NCI-H510A treated with DMSO at 0.1 percent for 48 hours (cell line): ENCODE results near the gene LCLAT1.

Experiments used
- DNase-seq: peaks from one replicate; lab custom pipeline; 2025; lab: John Stamatoyannopoulos, UW

The LCLAT1 gene

GRCh38 chr2:30424231-30424630, 22.8 kb upstream of the LCLAT1 start:
- DNase-seq = no peak

DNA sequence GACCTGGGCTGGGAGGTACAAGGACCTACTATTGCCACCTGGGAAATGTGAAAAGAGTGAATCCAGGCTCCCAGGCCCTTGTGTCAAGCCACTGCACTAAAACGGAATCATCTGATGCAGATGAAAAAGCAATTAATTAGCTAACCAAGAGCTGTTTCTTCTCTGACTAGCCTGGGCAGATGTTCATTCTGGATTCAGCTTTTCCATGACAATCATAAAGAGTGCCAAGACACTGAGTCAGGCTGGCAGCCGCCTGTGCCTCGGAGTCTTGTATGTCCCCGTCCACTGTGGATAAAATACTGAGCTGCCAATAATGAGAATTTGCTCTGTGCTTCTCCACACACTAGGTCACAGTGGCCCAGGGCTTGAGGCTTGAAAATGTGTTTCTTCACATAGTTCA, 21.7 kb upstream of the LCLAT1 start:
- DNase-seq = no peak

GRCh38 chr2:30427606-30428347, 19.3 kb upstream of the LCLAT1 start:
- DNase-seq = no peak

GRCh38 chr2:30428348-30428662, 18.7 kb upstream of the LCLAT1 start:
- DNase-seq = no peak

DNA sequence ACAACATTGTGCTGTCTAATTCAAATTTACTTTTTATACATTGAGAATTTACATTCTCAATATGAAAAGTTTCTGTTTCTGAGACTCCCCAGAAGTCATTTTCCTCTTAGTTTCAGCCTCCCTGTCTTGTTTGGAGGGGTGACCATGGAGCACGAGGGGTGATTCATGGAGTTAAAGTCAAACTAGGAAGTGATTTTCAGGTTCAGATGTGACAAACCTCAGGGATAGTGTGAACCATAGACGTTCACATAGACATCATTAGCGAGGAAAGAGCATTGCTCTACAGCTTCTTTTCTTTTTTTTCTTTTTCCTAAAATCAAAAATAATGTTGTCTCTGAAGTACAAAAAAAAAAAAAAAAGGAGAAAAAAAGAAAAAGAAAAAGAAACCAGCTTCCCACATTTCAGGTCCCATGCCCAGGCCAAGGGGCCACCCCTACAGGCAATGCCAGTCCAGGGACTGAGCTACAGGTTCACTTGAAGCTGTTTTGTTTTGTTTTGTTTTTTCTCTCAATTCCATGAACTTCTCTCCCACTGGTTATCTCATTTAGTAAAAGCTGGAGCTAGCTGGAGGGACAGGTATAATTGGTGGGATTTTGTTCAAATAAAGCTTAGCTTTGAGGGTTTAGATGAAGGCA, 18.1 kb upstream of the LCLAT1 start:
- DNase-seq = no peak

DNA sequence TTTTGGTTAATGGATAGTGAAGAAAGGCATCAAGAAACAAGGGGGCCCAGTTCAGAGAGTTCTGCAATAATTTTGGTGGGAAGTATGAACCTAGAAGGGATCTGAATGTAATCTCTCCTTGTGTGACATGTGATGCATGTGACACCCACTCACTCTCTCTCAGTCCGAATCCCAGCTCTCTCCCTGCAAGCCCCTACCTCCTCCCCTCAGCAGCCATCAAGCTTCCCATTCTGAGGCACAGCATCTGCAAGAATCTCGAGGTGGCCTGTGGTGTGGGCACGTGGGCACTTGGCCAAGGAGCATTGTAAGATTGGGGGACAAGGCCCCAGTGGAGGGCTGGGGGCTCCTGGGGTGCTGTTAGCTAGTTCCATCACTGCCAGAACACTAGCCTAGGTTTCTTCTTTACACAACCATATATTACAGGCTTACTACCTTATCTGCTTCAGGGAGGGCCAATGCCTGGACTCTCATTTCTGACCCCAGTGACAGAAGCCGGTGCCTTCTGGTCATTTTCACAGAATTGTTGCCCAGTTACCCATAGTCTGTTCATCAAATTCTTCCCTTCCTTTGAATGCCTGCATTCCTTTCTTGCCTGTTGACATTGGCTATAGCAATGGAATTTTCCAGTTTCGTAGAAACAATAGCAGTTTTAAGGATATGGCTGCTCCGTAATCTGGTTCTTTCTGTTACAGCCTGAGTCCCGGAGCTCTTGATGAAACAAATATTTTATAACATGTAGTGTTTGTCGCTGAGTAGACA, 13.3 kb upstream of the LCLAT1 start:
- no peak for DNase-seq

DNA sequence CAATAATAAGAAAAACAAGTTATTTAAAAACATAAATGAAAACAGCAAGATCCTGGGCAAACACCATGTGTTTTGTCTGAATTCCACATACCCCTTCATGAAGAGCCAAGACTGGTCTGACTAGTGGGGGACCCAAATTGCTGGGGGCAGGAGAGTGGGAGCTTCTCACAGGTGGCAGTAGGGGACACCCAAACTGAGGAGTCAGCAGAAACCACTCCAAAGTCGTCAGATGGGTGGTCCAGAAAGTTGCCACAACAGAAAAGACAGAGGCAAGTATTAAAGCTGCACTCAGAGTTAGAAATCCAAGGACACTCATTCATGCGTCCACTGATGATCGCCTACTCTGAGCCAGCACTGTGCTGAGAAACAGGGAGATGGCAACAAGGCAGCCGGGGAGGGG, 12.3 kb upstream of the LCLAT1 start:
- DNase-seq = no peak

DNA sequence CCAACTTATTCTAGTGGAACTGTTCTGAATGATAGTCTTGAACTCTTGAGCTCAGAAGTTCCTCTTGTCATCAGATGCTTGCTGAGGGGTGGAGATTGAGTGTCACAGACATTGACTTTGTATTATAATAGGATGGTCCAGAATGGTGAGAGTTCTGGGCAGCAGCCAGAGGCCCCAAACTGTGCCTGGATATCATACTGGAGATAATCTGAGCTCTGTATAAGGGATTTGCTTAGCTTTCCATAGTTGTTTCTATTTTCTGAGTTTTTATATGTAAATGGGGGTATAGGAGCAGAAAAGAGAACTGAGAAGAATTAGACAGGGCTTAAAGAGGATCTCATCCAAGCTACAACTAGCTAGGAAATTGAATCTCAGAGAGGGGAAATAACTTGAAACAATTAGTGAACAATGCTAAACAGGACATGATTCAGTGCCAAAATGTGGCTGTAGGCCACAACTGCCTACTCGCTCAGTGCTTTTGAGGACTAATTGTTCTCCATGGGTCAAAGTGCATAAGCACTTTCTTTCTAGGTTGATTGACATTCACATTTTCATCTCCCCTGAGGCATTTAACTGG, 10.1 kb upstream of the LCLAT1 start:
- DNase-seq = no peak

DNA sequence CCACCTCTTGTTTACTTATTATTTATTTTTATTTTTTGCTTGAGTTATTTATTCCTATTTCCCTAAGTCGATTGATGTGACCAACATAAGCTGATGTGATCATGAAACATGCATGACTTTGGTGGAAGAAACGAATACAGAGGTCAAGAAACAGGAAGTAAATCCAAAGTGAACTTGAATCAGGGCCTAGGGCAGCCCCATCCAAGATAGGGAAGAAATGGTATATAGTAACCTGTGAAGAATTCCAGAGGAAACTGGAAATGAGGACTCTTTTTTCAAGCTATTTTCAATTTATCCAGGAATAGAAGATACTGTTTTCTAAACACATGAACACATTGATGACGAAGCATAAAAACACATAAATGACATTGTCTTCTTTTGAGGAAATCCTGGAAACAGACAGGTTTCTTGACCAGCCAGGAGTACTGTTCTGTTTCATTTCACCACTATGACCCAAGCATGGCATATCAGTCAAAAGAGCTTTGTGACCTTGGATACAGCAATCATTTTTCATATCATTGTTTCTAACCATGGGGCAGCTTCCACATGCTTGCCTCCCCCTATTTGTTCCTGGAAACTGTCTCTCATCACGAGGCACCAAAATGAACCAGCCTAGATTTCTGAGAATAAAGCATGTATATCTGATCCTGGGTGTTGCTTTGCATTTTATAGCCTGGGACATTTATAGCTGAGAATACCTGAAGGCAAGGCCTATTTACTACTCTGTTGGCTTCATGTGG, 9.1 kb upstream of the LCLAT1 start:
- no peak for DNase-seq

- no peak for DNase-seq
Observed at GRCh38 chr2:30439296-30439695, 7.8 kb upstream of the LCLAT1 start.

DNA sequence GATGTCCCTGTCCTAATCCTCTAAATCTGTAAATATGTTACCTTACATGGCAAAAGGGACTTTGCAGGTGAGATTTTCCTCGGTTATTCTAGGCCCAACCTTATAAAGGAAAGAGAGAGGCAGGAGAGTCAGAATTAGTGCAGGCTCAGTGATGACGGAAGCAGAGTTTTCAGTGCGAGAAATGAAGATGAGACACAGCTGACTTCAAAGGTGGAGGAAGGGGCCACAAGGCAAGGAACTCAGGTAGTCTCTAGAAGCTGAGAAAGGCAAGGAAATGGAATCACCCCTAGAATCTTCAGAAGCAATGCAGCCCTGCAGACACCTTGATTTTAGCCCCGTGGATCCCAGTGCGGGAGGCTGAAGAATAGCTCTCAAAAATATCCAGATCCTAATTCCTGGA, 7.2 kb upstream of the LCLAT1 start:
- DNase-seq = no peak

- no peak for DNase-seq
Observed at GRCh38 chr2:30441023-30441422, 6.0 kb upstream of the LCLAT1 start.

GRCh38 chr2:30443081-30443480, 4.0 kb upstream of the LCLAT1 start:
- no peak for DNase-seq

DNA sequence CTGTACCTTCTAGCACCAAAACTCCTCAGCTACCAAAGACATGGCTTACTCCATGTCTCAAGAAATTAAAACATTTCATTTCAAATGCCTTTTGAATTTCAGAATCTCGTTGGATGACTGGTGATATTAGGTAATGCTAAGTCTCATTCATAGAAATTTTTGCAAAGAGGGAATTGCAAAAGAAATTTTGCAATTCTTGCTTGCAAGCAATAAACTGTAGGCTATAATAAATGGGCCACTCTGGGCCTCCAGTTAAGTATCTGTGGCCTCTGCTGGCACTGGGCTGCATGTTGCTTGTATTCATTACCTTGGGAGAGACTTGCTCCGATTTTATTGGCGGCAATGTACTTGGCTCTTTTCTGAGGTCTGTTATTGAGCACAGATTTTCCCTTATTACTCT, 2.8 kb upstream of the LCLAT1 start:
- no peak for DNase-seq

DNA sequence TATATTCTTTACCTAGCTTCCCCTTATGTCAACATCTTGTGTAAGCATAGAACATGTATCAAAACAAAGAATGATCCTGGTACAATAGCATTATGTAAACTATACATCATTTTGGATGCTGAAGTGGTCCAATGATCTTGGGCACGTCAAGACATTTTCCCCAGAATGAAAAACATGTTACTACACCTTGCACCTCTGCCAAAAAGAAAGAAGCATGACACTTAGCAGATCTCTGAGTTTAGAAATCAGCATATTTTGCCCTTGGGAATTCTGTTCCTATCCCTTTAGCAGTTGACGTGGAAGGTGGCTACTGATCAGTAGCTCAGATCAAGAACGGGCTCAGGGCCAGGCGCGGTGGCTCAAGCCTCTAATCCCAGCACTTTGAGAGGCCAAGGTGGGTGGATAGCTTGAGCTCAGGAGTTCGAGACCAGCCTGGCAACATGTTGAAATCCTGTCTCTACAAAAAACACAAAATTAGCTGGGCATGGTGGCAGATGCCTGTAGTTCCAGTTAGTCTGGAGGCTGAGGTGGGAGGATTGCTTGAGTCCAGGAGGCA, 1.7 kb upstream of the LCLAT1 start:
- DNase-seq = no peak

GRCh38 chr2:30446602-30447148, 371 bp upstream of the LCLAT1 start:
- peak; percentile 48 for DNase-seq

DNA sequence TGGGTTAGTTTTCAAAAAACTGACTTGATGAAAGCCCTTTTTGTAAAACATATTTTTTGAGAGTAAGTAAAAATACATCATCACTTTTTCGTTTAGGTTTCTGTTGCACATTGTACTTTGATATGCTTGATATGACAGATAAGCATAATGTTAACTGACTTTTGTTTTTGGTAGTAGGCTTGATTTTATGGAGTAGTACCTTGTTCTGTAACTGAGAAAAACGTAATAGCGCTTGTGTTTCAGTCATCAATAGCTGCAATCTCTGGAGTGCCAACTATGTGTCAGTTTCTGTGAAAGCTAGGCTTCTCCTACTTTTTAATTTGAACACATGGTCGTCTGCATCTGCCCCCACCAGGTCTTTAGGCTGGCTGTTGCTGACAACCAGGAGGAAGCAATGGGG, 1.3 kb downstream of the LCLAT1 start:
- DNase-seq = no peak

DNA sequence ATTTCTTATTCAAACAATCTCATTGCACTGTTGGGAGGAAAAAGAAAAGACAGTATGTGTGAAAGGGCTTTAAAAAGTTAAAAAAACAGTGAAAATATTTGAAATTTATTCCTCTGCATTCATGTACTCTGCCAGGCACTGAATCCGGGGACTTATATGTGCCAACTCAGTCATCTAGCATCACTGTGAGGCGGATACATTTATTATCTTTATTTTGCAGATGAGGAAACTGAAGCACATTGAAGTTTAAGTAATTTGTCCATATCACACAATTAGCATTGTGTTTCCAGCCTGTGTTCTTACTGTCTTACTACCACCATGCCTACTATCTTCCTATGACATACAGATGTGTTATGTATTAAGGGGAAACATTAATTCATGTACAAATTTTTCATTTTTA, 1.8 kb downstream of the LCLAT1 start:
- no peak for DNase-seq

GRCh38 chr2:30450025-30450424, 3.0 kb downstream of the LCLAT1 start:
- DNase-seq = no peak

- DNase-seq = no peak
Observed at GRCh38 chr2:30453498-30453897, 6.5 kb downstream of the LCLAT1 start.

DNA sequence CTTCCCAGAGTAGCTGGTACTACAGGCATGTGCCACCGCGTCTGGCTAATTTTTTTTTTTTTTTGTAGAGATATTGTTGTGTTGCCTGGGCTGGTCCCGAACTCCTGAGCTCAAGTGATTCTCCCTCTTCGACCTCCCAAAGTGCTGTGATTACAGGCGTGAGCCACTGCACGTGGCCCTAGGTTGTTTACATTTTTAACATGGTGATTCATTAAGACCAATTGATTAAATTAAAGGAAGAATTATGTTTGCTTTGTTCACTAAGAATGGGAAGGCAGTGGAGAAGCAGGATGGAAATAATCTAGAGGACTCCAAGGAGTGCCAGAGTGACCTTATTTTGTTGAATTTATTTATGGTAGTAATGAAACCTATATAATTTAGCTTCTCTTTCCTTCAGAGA, 7.5 kb downstream of the LCLAT1 start:
- no peak for DNase-seq
